Measurements from ENCODE around the gene OR52W1. TPM values are rescaled to one million over a fixed set of nuclear protein-coding genes. Genes with fewer than 3 reads are reported as not detected.

The OR52W1 gene
- total and polyA plus RNA-seq, 10 of the 15 experiments (the other 5 are each of a cell fraction or from before 2014, with no cell fraction given): not detected

DNA sequence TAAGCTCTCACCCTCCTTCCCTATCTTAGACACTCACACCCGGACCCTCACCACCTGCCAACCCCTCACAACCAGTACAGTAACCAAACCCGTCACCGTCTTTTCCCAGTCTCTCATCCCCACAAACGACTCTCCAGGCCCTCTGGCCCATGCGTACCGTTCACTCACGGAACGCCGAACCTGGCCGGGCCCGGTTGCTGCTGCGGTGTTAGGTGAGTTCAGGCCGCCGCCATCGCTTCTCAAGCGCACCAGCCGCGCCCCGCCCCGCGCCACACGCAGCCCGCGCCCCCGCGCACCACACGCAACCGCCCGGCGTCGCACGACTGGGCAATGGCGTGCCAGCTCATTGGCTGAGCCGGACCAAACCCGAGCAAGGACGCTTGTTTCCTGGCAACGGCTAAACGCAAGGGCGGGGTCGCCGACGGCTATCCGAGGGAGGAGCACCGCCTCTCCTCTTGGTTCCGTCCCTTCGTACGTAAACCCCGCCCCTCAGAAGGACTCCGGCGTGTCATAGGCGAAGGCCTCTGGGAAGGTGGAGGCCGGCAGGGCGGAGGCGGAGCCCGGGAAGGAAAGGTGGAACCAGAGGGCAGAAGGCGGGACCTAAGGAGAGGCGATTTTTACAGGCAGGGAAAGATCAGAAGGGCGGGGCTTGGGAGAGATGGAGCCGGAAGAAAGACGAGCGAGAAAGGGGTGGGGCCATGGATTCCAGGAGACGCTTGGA, 35.5 kb downstream of the OR52W1 start, which contains the start of gene FHIP1B:
Gene FHIP1B, minus strand, starts transcription at position 250 of the 721 bp plus-strand sequence. CDS start 10,120 bp downstream, outside the sequence.
- FAIRE-seq: peak; percentile 99
- ChIA-PET POLR2A (interaction anchor here (1.5 to 2.1 kb wide), 2 partner anchors 247 to 373 kb away, joined by 3 to 6 read pairs; partner anchors contain the start of genes ARFIP2 and TIMM10B), SMC1A (ENCODE audit: uncharacterized antibody, unreplicated experiment) (interaction anchor here (0.6 to 4.2 kb wide), 6 partner anchors 15 to 118 kb away, joined by 3 to 12 read pairs (median 3); partner anchors contain the start of gene C11orf42), RAD21 (ENCODE audit: unreplicated experiment) (no interaction called here), CTCF (interaction anchor here (1.1 to 6.7 kb wide), 5 partner anchors 13 to 204 kb away, joined by 3 to 55 read pairs (median 4); no protein-coding TSS in a partner anchor)
- Histone ChIP-seq H3K4me2 (ENCODE audit: control insufficient read depth, insufficient read depth) (peak within 1 kb of the TSS; percentile 78), H3K36me3 (ENCODE audit: control insufficient read depth in 2 of 2, insufficient read depth in 2 of 2, low read length in 1 of 2) (no peaks in the 10 kb centered on the region), H3K9me3 (replicated peaks; ENCODE audit: control insufficient read depth, insufficient read depth, low read length) (no peaks in the 10 kb centered on the region), H4K20me1 (ENCODE audit: control insufficient read depth, insufficient read depth) (no peaks in the 10 kb centered on the region), H3K27me3 (replicated peaks in 1 of 2; ENCODE audit: control insufficient read depth in 2 of 2, insufficient read depth in 2 of 2, low read length in 1 of 2) (no peaks in the 10 kb centered on the region), H2AFZ (ENCODE audit: control insufficient read depth, low read depth, low read length) (peak within 1 kb of the TSS; percentile 97), H3K79me2 (ENCODE audit: control insufficient read depth, insufficient read depth, low read length) (peaks cover 18% of the 10 kb centered on the region), H3K27ac (ENCODE audit: control insufficient read depth, insufficient read depth) (peak within 1 kb of the TSS; percentile 75), H3K4me3 (peak within 1 kb of the TSS; percentile 90), H3K4me1 (ENCODE audit: control insufficient read depth, insufficient read depth, low read length) (peaks cover 3% of the 10 kb centered on the region; the same call in 1 of the 2 replicates), H3K9ac (ENCODE audit: control insufficient read depth, insufficient read depth, low read length) (peak within 1 kb of the TSS; percentile 89)
- WGBS (ENCODE audit: insufficient coverage, insufficient replicate concordance, low lambda C conversion rate, missing lambda C conversion rate): under 1% methylated on average over 62 of the region's 62 CpGs
- ATAC-seq: peak; percentile 94
- no TSS peak for BruUV-seq (replicated peaks)
- intact Hi-C loops (cut with micrococcal nuclease; ENCODE audit: unreplicated experiment): loop anchor here (10.0 kb wide), 2 partner anchors 250 to 510 kb away; partner anchors contain the start of genes ARFIP2 and TIMM10B
- peak; percentile 99 for DNase-seq (ENCODE audit: low read depth, low spot score)
- in situ Hi-C loops (cut with MboI): no loop called here
- TF ChIP-seq RFX5 (IDR thresholded peaks at IDR 0.05; ENCODE audit: low read depth, low read length) (peak; percentile 66; the same call in 1 of the 2 replicates), POU2F2 (IDR thresholded peaks at IDR 0.05; ENCODE audit: borderline replicate concordance, low read depth, low read length) (no peak; the same call in 2 of the 3 replicates), SMAD1 (IDR thresholded peaks at IDR 0.05; ENCODE audit: low read depth, partially characterized antibody) (peak; percentile 30), TCF7 (IDR thresholded peaks at IDR 0.05; ENCODE audit: borderline replicate concordance) (no peak), RAD51 (IDR thresholded peaks at IDR 0.05) (no peak), CHD2 (IDR thresholded peaks at IDR 0.05; ENCODE audit: borderline replicate concordance, low read depth, low read length) (peak; percentile 70; the same call in 1 of the 2 replicates), SIN3A (IDR thresholded peaks at IDR 0.05; ENCODE audit: low read depth, low read length) (no peak), MYC (IDR thresholded peaks at IDR 0.05; ENCODE audit: insufficient read depth, insufficient read length, insufficient replicate concordance, low read length, severe bottlenecking) (no peak), EGR1 (IDR thresholded peaks at IDR 0.05; ENCODE audit: borderline replicate concordance in 1 of 2, low read depth in 2 of 2, low read length in 2 of 2) (peak; percentile 85 to 89), KLF5 (IDR thresholded peaks at IDR 0.05; ENCODE audit: partially characterized antibody) (no peak), POLR2AphosphoS2 (IDR thresholded peaks at IDR 0.05; ENCODE audit: low read depth, low read length) (no peak; the same call in 1 of the 2 replicates), ZNF384 (IDR thresholded peaks at IDR 0.05; ENCODE audit: borderline replicate concordance, low read depth, low read length) (no peak)
- TF ChIP-seq, protein P1, sequence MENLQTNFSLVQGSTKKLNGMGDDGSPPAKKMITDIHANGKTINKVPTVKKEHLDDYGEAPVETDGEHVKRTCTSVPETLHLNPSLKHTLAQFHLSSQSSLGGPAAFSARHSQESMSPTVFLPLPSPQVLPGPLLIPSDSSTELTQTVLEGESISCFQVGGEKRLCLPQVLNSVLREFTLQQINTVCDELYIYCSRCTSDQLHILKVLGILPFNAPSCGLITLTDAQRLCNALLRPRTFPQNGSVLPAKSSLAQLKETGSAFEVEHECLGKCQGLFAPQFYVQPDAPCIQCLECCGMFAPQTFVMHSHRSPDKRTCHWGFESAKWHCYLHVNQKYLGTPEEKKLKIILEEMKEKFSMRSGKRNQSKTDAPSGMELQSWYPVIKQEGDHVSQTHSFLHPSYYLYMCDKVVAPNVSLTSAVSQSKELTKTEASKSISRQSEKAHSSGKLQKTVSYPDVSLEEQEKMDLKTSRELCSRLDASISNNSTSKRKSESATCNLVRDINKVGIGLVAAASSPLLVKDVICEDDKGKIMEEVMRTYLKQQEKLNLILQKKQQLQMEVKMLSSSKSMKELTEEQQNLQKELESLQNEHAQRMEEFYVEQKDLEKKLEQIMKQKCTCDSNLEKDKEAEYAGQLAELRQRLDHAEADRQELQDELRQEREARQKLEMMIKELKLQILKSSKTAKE (IDR thresholded peaks at IDR 0.05; ENCODE audit: low read depth, poor library complexity, severe bottlenecking): no peak
- TF ChIP-seq, protein P2, sequence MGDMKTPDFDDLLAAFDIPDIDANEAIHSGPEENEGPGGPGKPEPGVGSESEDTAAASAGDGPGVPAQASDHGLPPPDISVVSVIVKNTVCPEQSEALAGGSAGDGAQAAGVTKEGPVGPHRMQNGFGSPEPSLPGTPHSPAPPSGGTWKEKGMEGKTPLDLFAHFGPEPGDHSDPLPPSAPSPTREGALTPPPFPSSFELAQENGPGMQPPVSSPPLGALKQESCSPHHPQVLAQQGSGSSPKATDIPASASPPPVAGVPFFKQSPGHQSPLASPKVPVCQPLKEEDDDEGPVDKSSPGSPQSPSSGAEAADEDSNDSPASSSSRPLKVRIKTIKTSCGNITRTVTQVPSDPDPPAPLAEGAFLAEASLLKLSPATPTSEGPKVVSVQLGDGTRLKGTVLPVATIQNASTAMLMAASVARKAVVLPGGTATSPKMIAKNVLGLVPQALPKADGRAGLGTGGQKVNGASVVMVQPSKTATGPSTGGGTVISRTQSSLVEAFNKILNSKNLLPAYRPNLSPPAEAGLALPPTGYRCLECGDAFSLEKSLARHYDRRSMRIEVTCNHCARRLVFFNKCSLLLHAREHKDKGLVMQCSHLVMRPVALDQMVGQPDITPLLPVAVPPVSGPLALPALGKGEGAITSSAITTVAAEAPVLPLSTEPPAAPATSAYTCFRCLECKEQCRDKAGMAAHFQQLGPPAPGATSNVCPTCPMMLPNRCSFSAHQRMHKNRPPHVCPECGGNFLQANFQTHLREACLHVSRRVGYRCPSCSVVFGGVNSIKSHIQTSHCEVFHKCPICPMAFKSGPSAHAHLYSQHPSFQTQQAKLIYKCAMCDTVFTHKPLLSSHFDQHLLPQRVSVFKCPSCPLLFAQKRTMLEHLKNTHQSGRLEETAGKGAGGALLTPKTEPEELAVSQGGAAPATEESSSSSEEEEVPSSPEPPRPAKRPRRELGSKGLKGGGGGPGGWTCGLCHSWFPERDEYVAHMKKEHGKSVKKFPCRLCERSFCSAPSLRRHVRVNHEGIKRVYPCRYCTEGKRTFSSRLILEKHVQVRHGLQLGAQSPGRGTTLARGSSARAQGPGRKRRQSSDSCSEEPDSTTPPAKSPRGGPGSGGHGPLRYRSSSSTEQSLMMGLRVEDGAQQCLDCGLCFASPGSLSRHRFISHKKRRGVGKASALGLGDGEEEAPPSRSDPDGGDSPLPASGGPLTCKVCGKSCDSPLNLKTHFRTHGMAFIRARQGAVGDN (IDR thresholded peaks at IDR 0.05): no peak
- TF ChIP-seq, protein P3, sequence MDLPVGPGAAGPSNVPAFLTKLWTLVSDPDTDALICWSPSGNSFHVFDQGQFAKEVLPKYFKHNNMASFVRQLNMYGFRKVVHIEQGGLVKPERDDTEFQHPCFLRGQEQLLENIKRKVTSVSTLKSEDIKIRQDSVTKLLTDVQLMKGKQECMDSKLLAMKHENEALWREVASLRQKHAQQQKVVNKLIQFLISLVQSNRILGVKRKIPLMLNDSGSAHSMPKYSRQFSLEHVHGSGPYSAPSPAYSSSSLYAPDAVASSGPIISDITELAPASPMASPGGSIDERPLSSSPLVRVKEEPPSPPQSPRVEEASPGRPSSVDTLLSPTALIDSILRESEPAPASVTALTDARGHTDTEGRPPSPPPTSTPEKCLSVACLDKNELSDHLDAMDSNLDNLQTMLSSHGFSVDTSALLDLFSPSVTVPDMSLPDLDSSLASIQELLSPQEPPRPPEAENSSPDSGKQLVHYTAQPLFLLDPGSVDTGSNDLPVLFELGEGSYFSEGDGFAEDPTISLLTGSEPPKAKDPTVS (IDR thresholded peaks at IDR 0.05; ENCODE audit: low read depth, low read length): no peak

Measured in GM12878 (cell line).